ENCODE measurements around the gene GSPT1. TPM values are rescaled to one million over a fixed set of nuclear protein-coding genes. Genes with fewer than 3 reads are reported as not detected.

Gene GSPT1
- total and polyA plus RNA-seq, 9 of the 15 experiments (the other 6 are each of a cell fraction or from before 2014, with no cell fraction given) = 63.8 to 269 (median 148) TPM

DNA sequence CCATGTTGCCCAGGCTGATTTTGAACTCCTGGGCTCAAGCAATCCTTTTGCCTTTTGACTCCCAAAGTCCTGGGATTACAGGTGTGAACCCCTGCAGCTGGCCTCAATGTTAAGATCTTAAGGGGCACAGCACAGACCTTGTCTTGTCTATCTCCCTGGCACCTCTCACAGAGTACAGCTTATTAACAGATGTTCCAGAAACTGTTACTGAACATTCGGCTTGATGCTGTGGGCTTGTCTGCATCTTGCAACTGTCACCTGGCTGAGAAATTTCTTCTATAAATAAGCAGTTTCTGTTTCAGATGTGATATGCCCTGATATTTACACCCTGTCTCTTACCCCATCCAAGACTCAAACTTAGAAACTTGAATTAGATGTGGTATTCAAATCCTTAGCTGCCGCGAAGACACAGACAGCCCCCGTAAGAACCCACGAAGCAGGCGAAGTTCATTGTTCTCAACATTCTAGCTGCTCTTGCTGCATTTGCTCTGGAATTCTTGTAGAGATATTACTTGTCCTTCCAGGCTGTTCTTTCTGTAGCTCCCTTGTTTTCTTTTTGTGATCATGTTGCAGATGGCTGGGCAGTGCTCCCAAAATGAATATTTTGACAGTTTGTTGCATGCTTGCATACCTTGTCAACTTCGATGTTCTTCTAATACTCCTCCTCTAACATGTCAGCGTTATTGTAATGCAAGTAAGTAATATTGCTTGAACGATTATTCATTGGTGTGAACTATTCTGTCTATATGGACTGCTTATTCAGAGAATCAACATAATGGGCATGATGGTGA is 49.2 kb upstream of the GSPT1 start, which contains the start of gene TNFRSF17 (continued):
- TF ChIP-seq, protein P1, sequence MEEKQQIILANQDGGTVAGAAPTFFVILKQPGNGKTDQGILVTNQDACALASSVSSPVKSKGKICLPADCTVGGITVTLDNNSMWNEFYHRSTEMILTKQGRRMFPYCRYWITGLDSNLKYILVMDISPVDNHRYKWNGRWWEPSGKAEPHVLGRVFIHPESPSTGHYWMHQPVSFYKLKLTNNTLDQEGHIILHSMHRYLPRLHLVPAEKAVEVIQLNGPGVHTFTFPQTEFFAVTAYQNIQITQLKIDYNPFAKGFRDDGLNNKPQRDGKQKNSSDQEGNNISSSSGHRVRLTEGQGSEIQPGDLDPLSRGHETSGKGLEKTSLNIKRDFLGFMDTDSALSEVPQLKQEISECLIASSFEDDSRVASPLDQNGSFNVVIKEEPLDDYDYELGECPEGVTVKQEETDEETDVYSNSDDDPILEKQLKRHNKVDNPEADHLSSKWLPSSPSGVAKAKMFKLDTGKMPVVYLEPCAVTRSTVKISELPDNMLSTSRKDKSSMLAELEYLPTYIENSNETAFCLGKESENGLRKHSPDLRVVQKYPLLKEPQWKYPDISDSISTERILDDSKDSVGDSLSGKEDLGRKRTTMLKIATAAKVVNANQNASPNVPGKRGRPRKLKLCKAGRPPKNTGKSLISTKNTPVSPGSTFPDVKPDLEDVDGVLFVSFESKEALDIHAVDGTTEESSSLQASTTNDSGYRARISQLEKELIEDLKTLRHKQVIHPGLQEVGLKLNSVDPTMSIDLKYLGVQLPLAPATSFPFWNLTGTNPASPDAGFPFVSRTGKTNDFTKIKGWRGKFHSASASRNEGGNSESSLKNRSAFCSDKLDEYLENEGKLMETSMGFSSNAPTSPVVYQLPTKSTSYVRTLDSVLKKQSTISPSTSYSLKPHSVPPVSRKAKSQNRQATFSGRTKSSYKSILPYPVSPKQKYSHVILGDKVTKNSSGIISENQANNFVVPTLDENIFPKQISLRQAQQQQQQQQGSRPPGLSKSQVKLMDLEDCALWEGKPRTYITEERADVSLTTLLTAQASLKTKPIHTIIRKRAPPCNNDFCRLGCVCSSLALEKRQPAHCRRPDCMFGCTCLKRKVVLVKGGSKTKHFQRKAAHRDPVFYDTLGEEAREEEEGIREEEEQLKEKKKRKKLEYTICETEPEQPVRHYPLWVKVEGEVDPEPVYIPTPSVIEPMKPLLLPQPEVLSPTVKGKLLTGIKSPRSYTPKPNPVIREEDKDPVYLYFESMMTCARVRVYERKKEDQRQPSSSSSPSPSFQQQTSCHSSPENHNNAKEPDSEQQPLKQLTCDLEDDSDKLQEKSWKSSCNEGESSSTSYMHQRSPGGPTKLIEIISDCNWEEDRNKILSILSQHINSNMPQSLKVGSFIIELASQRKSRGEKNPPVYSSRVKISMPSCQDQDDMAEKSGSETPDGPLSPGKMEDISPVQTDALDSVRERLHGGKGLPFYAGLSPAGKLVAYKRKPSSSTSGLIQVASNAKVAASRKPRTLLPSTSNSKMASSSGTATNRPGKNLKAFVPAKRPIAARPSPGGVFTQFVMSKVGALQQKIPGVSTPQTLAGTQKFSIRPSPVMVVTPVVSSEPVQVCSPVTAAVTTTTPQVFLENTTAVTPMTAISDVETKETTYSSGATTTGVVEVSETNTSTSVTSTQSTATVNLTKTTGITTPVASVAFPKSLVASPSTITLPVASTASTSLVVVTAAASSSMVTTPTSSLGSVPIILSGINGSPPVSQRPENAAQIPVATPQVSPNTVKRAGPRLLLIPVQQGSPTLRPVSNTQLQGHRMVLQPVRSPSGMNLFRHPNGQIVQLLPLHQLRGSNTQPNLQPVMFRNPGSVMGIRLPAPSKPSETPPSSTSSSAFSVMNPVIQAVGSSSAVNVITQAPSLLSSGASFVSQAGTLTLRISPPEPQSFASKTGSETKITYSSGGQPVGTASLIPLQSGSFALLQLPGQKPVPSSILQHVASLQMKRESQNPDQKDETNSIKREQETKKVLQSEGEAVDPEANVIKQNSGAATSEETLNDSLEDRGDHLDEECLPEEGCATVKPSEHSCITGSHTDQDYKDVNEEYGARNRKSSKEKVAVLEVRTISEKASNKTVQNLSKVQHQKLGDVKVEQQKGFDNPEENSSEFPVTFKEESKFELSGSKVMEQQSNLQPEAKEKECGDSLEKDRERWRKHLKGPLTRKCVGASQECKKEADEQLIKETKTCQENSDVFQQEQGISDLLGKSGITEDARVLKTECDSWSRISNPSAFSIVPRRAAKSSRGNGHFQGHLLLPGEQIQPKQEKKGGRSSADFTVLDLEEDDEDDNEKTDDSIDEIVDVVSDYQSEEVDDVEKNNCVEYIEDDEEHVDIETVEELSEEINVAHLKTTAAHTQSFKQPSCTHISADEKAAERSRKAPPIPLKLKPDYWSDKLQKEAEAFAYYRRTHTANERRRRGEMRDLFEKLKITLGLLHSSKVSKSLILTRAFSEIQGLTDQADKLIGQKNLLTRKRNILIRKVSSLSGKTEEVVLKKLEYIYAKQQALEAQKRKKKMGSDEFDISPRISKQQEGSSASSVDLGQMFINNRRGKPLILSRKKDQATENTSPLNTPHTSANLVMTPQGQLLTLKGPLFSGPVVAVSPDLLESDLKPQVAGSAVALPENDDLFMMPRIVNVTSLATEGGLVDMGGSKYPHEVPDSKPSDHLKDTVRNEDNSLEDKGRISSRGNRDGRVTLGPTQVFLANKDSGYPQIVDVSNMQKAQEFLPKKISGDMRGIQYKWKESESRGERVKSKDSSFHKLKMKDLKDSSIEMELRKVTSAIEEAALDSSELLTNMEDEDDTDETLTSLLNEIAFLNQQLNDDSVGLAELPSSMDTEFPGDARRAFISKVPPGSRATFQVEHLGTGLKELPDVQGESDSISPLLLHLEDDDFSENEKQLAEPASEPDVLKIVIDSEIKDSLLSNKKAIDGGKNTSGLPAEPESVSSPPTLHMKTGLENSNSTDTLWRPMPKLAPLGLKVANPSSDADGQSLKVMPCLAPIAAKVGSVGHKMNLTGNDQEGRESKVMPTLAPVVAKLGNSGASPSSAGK (IDR thresholded peaks at IDR 0.05) = no peak
- no peak for TF ChIP-seq MBD2 (IDR thresholded peaks at IDR 0.05; ENCODE audit: borderline replicate concordance, low read depth)
- TF ChIP-seq ZNF764 (CRISPR knock-in tag; IDR thresholded peaks at IDR 0.05; ENCODE audit: low read depth) = no peak
- TF ChIP-seq, protein P2, sequence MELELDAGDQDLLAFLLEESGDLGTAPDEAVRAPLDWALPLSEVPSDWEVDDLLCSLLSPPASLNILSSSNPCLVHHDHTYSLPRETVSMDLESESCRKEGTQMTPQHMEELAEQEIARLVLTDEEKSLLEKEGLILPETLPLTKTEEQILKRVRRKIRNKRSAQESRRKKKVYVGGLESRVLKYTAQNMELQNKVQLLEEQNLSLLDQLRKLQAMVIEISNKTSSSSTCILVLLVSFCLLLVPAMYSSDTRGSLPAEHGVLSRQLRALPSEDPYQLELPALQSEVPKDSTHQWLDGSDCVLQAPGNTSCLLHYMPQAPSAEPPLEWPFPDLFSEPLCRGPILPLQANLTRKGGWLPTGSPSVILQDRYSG (tag; conservative IDR thresholded peaks at IDR 0.05; ENCODE audit: low read depth) = 0 out of 2 replicates have a peak, but pooled peaks have one; percentile 25
- TF ChIP-seq POLR2B (IDR thresholded peaks at IDR 0.05; ENCODE audit: low read depth, partially characterized antibody) = no peak
- no peak for TF ChIP-seq TOE1 (IDR thresholded peaks at IDR 0.05; ENCODE audit: borderline replicate concordance)
- no peak for TF ChIP-seq TOE1 (CRISPR knock-in tag; IDR thresholded peaks at IDR 0.05; ENCODE audit: borderline replicate concordance, low read depth)
- TF ChIP-seq EP400 (IDR thresholded peaks at IDR 0.05) = 0 out of 2 replicates have a peak, but pooled peaks have one; percentile 2
- TF ChIP-seq ZNF740 (CRISPR knock-in tag; IDR thresholded peaks at IDR 0.05) = no peak
- no peak for TF ChIP-seq ZNF740 (tag; IDR thresholded peaks at IDR 0.05)
- no peak for TF ChIP-seq ZNF76 (CRISPR knock-in tag; IDR thresholded peaks at IDR 0.05; ENCODE audit: borderline replicate concordance)
- no peak for TF ChIP-seq RBM14 (IDR thresholded peaks at IDR 0.05; ENCODE audit: borderline replicate concordance, insufficient read depth, low read depth, low read length)
- TF ChIP-seq SMARCE1 (IDR thresholded peaks at IDR 0.05) = no peak

Measured in K562 (cell line).